Cardiac fibroblast (primary cell): ENCODE measurements around the gene NRXN3.

Experiments
- DNase-seq, 2 donors: peaks; one replicate each; pipeline versions ENCODE4 v3.0.0 to v3.0.0-alpha.2; 2010; ENCODE audit warnings: low read depth in 2 of 2
- H3K4me3 ChIP-seq, 2 donors: replicated peaks in 1 of 2; 1 replicate in 1 of 2; 2 replicates in 1 of 2; pipeline ENCODE4 v1.5.1; 2011; ENCODE audit warnings: low read depth in 2 of 2, low read length in 2 of 2, mild to moderate bottlenecking in 2 of 2, moderate library complexity in 1 of 2
- CTCF ChIP-seq: IDR thresholded peaks from one replicate; pipeline ENCODE4 v1.5.1; 2011; ENCODE audit warnings: low read depth, mild to moderate bottlenecking, low read length, inconsistent platforms

The NRXN3 gene

DNA sequence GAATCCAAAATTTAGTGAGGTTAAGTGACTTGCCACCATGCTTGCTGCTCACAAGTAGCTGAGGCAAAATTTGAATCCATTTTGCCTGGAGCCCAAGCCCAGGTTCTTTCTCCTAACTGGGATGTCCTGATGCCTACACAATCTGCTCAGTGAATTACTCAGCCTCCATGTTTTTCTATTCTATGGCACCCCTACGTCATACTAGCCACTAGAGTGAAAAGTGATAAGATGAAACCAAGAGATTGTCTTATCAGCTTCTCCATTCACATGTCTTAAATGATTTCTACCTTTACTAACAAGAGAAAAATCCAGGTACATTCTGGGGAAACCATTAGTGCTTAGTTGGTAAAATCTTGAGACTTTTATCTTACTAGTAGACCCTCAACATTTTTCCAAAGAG lies 1321.0 kb downstream of the NRXN3 start:
- TF ChIP-seq CTCF: no peak
- H3K4me3 ChIP-seq: no peak overlapping the region
- no peak for DNase-seq

DNA sequence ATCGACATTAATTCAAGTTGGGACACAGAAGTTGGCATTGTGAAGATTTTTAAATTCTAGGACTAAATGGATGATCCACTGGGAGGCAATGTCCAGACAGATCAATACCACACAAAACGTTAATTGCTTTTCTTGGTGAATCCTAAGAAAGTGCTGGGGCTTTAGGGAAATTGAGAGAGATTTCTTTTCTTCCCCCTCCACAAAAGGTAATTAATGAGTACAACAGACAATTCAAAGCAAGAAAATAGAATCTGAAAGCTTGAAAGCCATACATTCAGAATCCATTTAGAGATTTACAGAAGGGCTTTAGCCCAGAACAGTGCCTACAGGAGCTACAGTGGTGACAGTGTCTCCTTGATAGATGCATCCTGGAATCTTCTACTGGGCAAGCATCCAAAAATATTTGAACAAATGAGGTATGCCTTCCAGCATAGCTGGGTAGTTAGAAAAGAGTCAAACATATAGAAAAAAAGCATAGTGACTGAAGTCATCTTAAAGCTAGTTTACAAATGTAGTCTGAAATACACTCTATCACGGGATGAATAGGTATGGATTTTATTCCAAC lies 1323.0 kb downstream of the NRXN3 start:
- DNase-seq: no peak
- TF ChIP-seq CTCF: no peak
- no peak overlapping the region for H3K4me3 ChIP-seq

DNA sequence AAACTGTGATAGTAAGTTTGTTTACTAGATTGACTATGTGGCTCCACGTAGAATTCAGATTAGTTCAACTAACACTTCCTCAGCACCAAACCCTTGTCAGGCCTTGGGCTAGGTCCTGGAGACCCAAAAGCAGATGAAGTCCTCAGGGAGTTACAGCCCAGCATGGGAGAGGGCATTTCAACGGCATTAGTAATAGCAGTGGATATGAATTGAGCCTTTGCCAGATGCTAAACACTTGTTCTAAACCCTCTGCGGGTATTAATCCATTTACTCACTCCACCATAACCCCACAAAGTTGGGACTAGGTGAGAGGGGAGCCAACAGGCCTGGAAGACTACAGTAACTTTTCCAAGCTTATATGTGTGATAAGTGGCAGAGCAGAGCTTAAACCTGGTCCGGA lies 1326.5 kb downstream of the NRXN3 start:
- no peak for TF ChIP-seq CTCF
- H3K4me3 ChIP-seq: no peak overlapping the region
- DNase-seq: peak in 1 of 2 donors; percentile 31

GRCh38 chr14:79500489-79500888 lies 1330.3 kb downstream of the NRXN3 start:
- DNase-seq: no peak
- H3K4me3 ChIP-seq: no peak overlapping the region
- no peak for TF ChIP-seq CTCF

DNA sequence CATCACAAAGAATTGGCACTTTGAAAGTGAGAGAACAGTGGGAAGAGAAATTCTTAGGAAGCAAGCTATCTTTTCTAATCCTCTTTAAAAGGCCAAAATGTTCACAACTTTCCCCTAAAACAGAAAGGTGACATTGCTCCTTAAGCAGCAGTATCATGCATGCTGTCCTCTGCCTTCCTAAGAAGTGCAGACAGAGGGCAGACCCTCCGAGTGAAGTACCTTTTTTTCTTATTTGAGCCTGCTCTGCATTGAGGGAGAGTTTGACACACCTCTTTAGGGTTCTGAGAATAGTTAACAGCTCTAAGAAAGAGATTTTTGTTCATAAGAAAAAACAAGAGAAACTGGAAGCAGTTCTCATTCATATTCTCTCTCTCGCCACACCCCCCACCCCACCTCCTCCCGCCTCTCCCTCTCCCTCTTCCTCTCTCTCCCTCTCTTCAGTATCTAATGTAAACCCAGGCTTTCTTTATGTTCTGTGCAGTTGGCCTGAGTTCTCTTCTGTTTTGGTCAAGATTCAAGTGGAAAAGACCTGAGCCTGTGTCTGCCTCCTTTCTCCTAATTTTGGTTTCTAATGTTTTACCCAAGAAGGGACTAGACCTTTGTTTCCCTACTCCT lies 1332.1 kb downstream of the NRXN3 start:
- no peak for TF ChIP-seq CTCF
- H3K4me3 ChIP-seq: no peak overlapping the region
- no peak for DNase-seq

DNA sequence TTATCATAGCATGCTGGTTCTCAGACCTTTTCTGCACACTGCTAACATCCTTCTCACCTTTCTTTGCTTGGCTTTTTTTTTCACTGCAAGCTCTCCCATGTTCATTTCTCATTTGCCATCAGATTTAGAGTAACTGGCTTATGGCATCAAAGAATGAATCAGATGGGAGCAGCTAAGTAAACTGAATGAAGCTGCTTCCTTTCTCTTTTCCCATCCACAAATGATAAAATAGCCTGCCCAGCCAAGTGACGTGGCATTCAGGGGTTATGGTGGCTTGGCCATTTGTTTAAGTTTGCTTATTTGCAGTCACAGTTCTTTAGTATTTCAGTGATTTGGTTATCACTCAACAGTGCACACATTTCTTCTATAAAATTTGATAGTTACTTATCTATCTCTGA lies 1332.6 kb downstream of the NRXN3 start:
- no peak for TF ChIP-seq CTCF
- no peak overlapping the region for H3K4me3 ChIP-seq
- DNase-seq: peak in 1 of 2 donors; percentile 18

- peak; percentile 44 to 67 for DNase-seq
- no peak for TF ChIP-seq CTCF
- H3K4me3 ChIP-seq: no peak overlapping the region
Measured at GRCh38 chr14:79510659-79511058, 1340.5 kb downstream of the NRXN3 start.
